Testis (tissue), 2 donors: Measurements from ENCODE around the gene FBF1.

ENCODE experiments used
- POLR2A ChIP-seq: fragments of 450-650 bp; IDR thresholded peaks from one replicate; pipeline ENCODE4 v1.6.1; 2017; ENCODE audit warnings: antibody characterized with exemption, mild to moderate bottlenecking, moderate library complexity
- TF ChIP-seq, protein P1 (sequence below), 3 experiments: fragments of 450-650 bp in 2 of 3; fragments of 200-600 bp in 1 of 3; sonication (generic) in 1 of 3; IDR thresholded peaks; one replicate each; pipeline ENCODE4 v1.5.1; 2016 to 2019; ENCODE audit warnings: antibody characterized with exemption in 3 of 3, mild to moderate bottlenecking in 2 of 3, moderate library complexity in 1 of 3

- TF ChIP-seq, protein P1, sequence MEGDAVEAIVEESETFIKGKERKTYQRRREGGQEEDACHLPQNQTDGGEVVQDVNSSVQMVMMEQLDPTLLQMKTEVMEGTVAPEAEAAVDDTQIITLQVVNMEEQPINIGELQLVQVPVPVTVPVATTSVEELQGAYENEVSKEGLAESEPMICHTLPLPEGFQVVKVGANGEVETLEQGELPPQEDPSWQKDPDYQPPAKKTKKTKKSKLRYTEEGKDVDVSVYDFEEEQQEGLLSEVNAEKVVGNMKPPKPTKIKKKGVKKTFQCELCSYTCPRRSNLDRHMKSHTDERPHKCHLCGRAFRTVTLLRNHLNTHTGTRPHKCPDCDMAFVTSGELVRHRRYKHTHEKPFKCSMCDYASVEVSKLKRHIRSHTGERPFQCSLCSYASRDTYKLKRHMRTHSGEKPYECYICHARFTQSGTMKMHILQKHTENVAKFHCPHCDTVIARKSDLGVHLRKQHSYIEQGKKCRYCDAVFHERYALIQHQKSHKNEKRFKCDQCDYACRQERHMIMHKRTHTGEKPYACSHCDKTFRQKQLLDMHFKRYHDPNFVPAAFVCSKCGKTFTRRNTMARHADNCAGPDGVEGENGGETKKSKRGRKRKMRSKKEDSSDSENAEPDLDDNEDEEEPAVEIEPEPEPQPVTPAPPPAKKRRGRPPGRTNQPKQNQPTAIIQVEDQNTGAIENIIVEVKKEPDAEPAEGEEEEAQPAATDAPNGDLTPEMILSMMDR (IDR thresholded peaks at IDR 0.05), result no peak
- no peak for TF ChIP-seq POLR2A
These were observed 52.4 kb downstream of the FBF1 start for GRCh38 chr17:75888484-75888883.
